Caco-2 (cell line): ENCODE results near the gene ARHGAP31. TPM values are rescaled to one million over a fixed set of nuclear protein-coding genes. Genes with fewer than 3 reads are reported as not detected.

Experiments
- BruUV-seq: library from RNA; stranded (reverse); fragments of 400-500 nt; replicated peaks from 2 replicates; lab custom pipeline; 2021; lab: Mats Ljungman, UMichigan
- CTCF ChIA-PET: fragments of 300-600 bp; sonication (Branson Sonifier 250); formaldehyde crosslinking; loops from one replicate; lab custom pipeline; 2022; ENCODE audit warnings: antibody characterized with exemption; lab: Charles Lee
- POLR2A ChIA-PET: fragments of 300-600 bp; sonication (Branson Sonifier 250); formaldehyde crosslinking; loops from one replicate; lab custom pipeline; 2022; ENCODE audit warnings: antibody characterized with exemption; lab: Charles Lee
- DNase-seq, 2 experiments: peaks; one replicate each; pipeline versions ENCODE4 v3.0.0 to v3.0.0-alpha.2; 2020 to 2022
- H3K27me3 ChIP-seq: replicated peaks from 2 replicates; pipeline ENCODE4 v1.6.0; 2011; ENCODE audit warnings: low read length; ENCODE audit not compliant: control insufficient read depth, insufficient read depth
- H3K36me3 ChIP-seq: 2 replicates; pipeline ENCODE4 v1.5.1; 2011; ENCODE audit warnings: low read length; ENCODE audit not compliant: control insufficient read depth, insufficient read depth
- H3K4me1 ChIP-seq: fragments of 250-450 bp; sonication (Bioruptor Pico); 2 replicates; pipeline ENCODE4 v1.5.1; 2020; ENCODE audit warnings: mild to moderate bottlenecking
- H3K4me3 ChIP-seq: 2 replicates; pipeline ENCODE4 v1.5.1; 2011; ENCODE audit warnings: low read depth, mild to moderate bottlenecking, control low read depth, low read length
- H3K9me3 ChIP-seq: fragments of 250-450 bp; sonication (Bioruptor Pico); 2 replicates; pipeline ENCODE4 v1.5.1; 2020; ENCODE audit warnings: mild to moderate bottlenecking, moderate library complexity
- H3K27ac Mint-ChIP-seq: one replicate; pipeline ENCODE4 v1.8.0; 2022; ENCODE audit warnings: mixed read lengths; ENCODE audit not compliant: unreplicated experiment
- H3K27me3 Mint-ChIP-seq: one replicate; pipeline ENCODE4 v1.8.0; 2022; ENCODE audit warnings: mixed read lengths; ENCODE audit not compliant: insufficient read depth, unreplicated experiment
- H3K36me3 Mint-ChIP-seq: one replicate; pipeline ENCODE4 v1.8.0; 2022; ENCODE audit warnings: mild to moderate bottlenecking, mixed read lengths; ENCODE audit not compliant: insufficient read depth, unreplicated experiment
- H3K4me1 Mint-ChIP-seq: one replicate; pipeline ENCODE4 v1.8.0; 2022; ENCODE audit warnings: low read depth, mixed read lengths; ENCODE audit not compliant: unreplicated experiment
- H3K4me3 Mint-ChIP-seq: one replicate; pipeline ENCODE4 v1.8.0; 2022; ENCODE audit warnings: mild to moderate bottlenecking, moderate library complexity, mixed read lengths; ENCODE audit not compliant: unreplicated experiment
- H3K9me3 Mint-ChIP-seq: one replicate; pipeline ENCODE4 v1.8.0; 2022; ENCODE audit warnings: mixed read lengths; ENCODE audit not compliant: unreplicated experiment
- CTCF ChIP-seq, 2 experiments: fragments of 200-600 bp in 1 of 2; IDR thresholded peaks; 1 replicate in 1 of 2; 2 replicates in 1 of 2; pipeline versions ENCODE4 v1.5.1 to v1.8.0; 2011 to 2022; ENCODE audit warnings: antibody characterized with exemption in 1 of 2, control low read depth in 1 of 2, inconsistent platforms in 1 of 2, low read depth in 1 of 2, low read length in 1 of 2, mild to moderate bottlenecking in 1 of 2, moderate library complexity in 1 of 2; ENCODE audit not compliant: insufficient read depth in 1 of 2, severe bottlenecking in 1 of 2, unreplicated experiment in 1 of 2
- intact Hi-C: fragments of 100-400 bp; cut with micrococcal nuclease; formaldehyde crosslinking; loops from one replicate; pipeline ENCODE4 v1.10.0; 2022; ENCODE audit not compliant: unreplicated experiment
- total RNA-seq: library from RNA; stranded (reverse); gene quantifications from 2 replicates; pipeline ENCODE4 v1.2.3, GENCODE V29; 2022

Gene ARHGAP31
- total RNA-seq, 1 experiment from 2014 or later = 0.25 TPM

GRCh38 chr3:119388577-119388976, 94.4 kb downstream of the ARHGAP31 start:
- Histone ChIP-seq H3K4me1 (no peaks in the 10 kb centered on the region), H3K4me3 (no peak overlapping the region), H3K9me3 (no peaks in the 10 kb centered on the region), H3K36me3 (no peaks in the 10 kb centered on the region), H3K27me3 (no peaks in the 10 kb centered on the region)
- H3K27me3 Mint-ChIP-seq = no peaks in the 10 kb centered on the region
- no peaks in the 10 kb centered on the region for H3K36me3 Mint-ChIP-seq
- CTCF ChIA-PET = interaction anchor here (0.8 kb wide), 1 partner anchor 94 kb away, joined by 3 read pairs; the partner anchor contains the start of gene ARHGAP31
- intact Hi-C loops = loop anchor here (10.0 kb wide), 1 partner anchor 114 kb away; no protein-coding TSS in a partner anchor
- no peak overlapping the region for H3K4me3 Mint-ChIP-seq
- H3K27ac Mint-ChIP-seq = no peak overlapping the region
- H3K9me3 Mint-ChIP-seq = no peaks in the 10 kb centered on the region
- BruUV-seq = no TSS peak
- POLR2A ChIA-PET = no interaction called here
- no peaks in the 10 kb centered on the region for H3K4me1 Mint-ChIP-seq
- no peak for TF ChIP-seq CTCF (IDR thresholded peaks at IDR 0.05; ENCODE audit: insufficient read depth in 1 of 2, low read depth in 1 of 2, low read length in 1 of 2, severe bottlenecking in 1 of 2, unreplicated experiment in 1 of 2)
- DNase-seq = no peak

- Mint-ChIP-seq H3K4me3 (no peak overlapping the region), H3K4me1 (no peaks in the 10 kb centered on the region), H3K9me3 (no peaks in the 10 kb centered on the region), H3K27me3 (no peaks in the 10 kb centered on the region), H3K36me3 (no peaks in the 10 kb centered on the region), H3K27ac (no peak overlapping the region)
- CTCF ChIA-PET = no interaction called here
- intact Hi-C loops = no loop called here
- TF ChIP-seq CTCF (IDR thresholded peaks at IDR 0.05; ENCODE audit: insufficient read depth in 1 of 2, low read depth in 1 of 2, low read length in 1 of 2, severe bottlenecking in 1 of 2, unreplicated experiment in 1 of 2) = no peak
- POLR2A ChIA-PET = no interaction called here
- H3K4me3 ChIP-seq = no peak overlapping the region
- no peak for DNase-seq
- H3K27me3 ChIP-seq = no peaks in the 10 kb centered on the region
- H3K4me1 ChIP-seq = no peaks in the 10 kb centered on the region
- BruUV-seq = no TSS peak
- H3K36me3 ChIP-seq = no peaks in the 10 kb centered on the region
- no peaks in the 10 kb centered on the region for H3K9me3 ChIP-seq
These were observed 101.8 kb downstream of the ARHGAP31 start for GRCh38 chr3:119395923-119396358.

GRCh38 chr3:119396870-119397269, 102.7 kb downstream of the ARHGAP31 start:
- Histone ChIP-seq H3K4me3 (no peak overlapping the region), H3K4me1 (no peaks in the 10 kb centered on the region), H3K36me3 (no peaks in the 10 kb centered on the region), H3K9me3 (no peaks in the 10 kb centered on the region), H3K27me3 (no peaks in the 10 kb centered on the region)
- Mint-ChIP-seq H3K4me1 (no peaks in the 10 kb centered on the region), H3K36me3 (no peaks in the 10 kb centered on the region), H3K27me3 (no peaks in the 10 kb centered on the region), H3K9me3 (no peaks in the 10 kb centered on the region), H3K4me3 (no peak overlapping the region), H3K27ac (no peak overlapping the region)
- no peak for TF ChIP-seq CTCF (IDR thresholded peaks at IDR 0.05; ENCODE audit: insufficient read depth in 1 of 2, low read depth in 1 of 2, low read length in 1 of 2, severe bottlenecking in 1 of 2, unreplicated experiment in 1 of 2)
- ChIA-PET CTCF (interaction anchor here (0.6 kb wide), 1 partner anchor 517 kb away, joined by 3 read pairs; no protein-coding TSS in a partner anchor), POLR2A (no interaction called here)
- BruUV-seq = no TSS peak
- no peak for DNase-seq
- intact Hi-C loops = no loop called here
